Measurements from ENCODE around the gene SMYD3. TPM values are rescaled to one million over a fixed set of nuclear protein-coding genes. Genes with fewer than 3 reads are reported as not detected.

The SMYD3 gene
- total RNA-seq, 1 experiment from 2014 or later: 25.5 TPM

DNA sequence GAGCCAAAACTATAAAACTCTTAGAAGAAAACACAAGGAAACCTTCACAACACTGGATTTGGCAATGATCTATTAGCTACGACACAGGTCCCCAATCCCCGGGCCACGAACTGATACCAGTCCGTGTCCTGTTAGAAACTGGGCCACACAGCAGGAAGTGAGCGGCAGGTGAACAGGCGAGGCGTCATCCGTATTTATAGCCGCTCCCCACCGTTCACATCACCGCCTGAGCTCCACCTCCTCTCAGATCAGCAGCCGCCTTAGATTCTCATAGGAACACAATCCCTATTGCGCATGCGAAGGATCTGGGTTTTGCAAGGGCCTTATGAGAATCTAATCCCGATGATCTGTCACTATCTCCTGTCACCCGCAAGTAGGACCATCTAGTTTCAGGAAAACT lies 47.1 kb upstream of the SMYD3 start:
- Mint-ChIP-seq H3K27ac (no peak overlapping the region), H3K4me3 (no peak overlapping the region), H3K9me3 (no peaks in the 10 kb centered on the region), H3K36me3 (ENCODE audit: insufficient read depth in 1 of 3, low read depth in 3 of 3) (peaks cover 29 to 76% (median 51%) of the 10 kb centered on the region in 3 experiments), H3K27me3 (ENCODE audit: low read depth) (no peaks in the 10 kb centered on the region), H3K4me1 (no peaks in the 10 kb centered on the region)
- Histone ChIP-seq H3K23me2 (ENCODE audit: insufficient read length, low read depth, low read length, poor library complexity, severe bottlenecking) (no peaks in the 10 kb centered on the region), H3K4me1 (ENCODE audit: insufficient read depth, low read length) (no peaks in the 10 kb centered on the region), H2BK15ac (ENCODE audit: low read depth, low read length) (no peak overlapping the region), H2BK120ac (ENCODE audit: low read depth, low read length, poor library complexity, severe bottlenecking) (no peak overlapping the region), H3K4ac (ENCODE audit: low read depth, low read length) (no peak overlapping the region), H3K79me2 (ENCODE audit: insufficient read depth, low read length) (no peaks in the 10 kb centered on the region), H3K27me3 (ENCODE audit: insufficient read depth, low read length) (no peaks in the 10 kb centered on the region), H3K9ac (ENCODE audit: extremely low read depth, insufficient read length, low read length) (no peak overlapping the region), H2BK20ac (ENCODE audit: low read depth, low read length, poor library complexity, severe bottlenecking) (no peak overlapping the region), H3K14ac (ENCODE audit: insufficient read depth, low read length) (no peak overlapping the region), H2AFZ (ENCODE audit: low read length) (no peak overlapping the region), H3K23ac (ENCODE audit: insufficient read length, low read depth, low read length) (no peak overlapping the region), H4K5ac (ENCODE audit: insufficient read length, low read depth, low read length) (no peak overlapping the region), H3T11ph (ENCODE audit: low read length) (no peak overlapping the region), H3K9me3 (ENCODE audit: control insufficient read depth, low read depth, low read length) (no peaks in the 10 kb centered on the region), H3K56ac (ENCODE audit: insufficient read length, low read depth, low read length) (no peak overlapping the region), H3K4me2 (ENCODE audit: insufficient read depth, insufficient read length, low read length) (no peak overlapping the region), H2BK5ac (ENCODE audit: insufficient read length, low read length) (no peak overlapping the region), H2AK5ac (ENCODE audit: insufficient read length, low read length) (no peak overlapping the region), H3K27ac (ENCODE audit: insufficient read length, low read depth, low read length) (no peak overlapping the region), H2BK12ac (ENCODE audit: insufficient read length, low read depth, low read length) (no peak overlapping the region), H4K20me1 (ENCODE audit: control insufficient read depth, insufficient read depth, insufficient read length) (no peaks in the 10 kb centered on the region), H4K91ac (ENCODE audit: insufficient read length, low read depth, low read length) (no peak overlapping the region), H3K79me1 (ENCODE audit: insufficient read depth, low read depth, low read length, poor library complexity, severe bottlenecking) (peaks cover 5% of the 10 kb centered on the region), H3K18ac (ENCODE audit: insufficient read length, low read depth, low read length) (no peak overlapping the region), H4K8ac (replicated peaks; ENCODE audit: insufficient read length, low read depth, low read length) (no peak overlapping the region)
- WGBS (ENCODE audit: extremely low coverage, insufficient read length, low lambda C conversion rate): no CpG with 5 or more reads among the region's 16 CpGs
- no peak for DNase-seq
- TF ChIP-seq, protein P1, sequence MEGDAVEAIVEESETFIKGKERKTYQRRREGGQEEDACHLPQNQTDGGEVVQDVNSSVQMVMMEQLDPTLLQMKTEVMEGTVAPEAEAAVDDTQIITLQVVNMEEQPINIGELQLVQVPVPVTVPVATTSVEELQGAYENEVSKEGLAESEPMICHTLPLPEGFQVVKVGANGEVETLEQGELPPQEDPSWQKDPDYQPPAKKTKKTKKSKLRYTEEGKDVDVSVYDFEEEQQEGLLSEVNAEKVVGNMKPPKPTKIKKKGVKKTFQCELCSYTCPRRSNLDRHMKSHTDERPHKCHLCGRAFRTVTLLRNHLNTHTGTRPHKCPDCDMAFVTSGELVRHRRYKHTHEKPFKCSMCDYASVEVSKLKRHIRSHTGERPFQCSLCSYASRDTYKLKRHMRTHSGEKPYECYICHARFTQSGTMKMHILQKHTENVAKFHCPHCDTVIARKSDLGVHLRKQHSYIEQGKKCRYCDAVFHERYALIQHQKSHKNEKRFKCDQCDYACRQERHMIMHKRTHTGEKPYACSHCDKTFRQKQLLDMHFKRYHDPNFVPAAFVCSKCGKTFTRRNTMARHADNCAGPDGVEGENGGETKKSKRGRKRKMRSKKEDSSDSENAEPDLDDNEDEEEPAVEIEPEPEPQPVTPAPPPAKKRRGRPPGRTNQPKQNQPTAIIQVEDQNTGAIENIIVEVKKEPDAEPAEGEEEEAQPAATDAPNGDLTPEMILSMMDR (conservative IDR thresholded peaks at IDR 0.05): no peak

All from H9 (cell line).